ENCODE data around the gene PHLDA2.
"Not testable (repeated sequence)": the region's sequence is repeated elsewhere in the genome, so short reads cannot be mapped to it uniquely, and the experiment has no call there.

The PHLDA2 gene

GRCh38 chr11:2945031-2945756, 16.0 kb upstream of the PHLDA2 start:
- no peak for DNase-seq (ENCODE audit: low read depth)

- no peak for DNase-seq (ENCODE audit: low read depth)
Measured at GRCh38 chr11:2944530-2944929, 15.3 kb upstream of the PHLDA2 start.

- DNase-seq (ENCODE audit: low read depth): no peak
Measured at GRCh38 chr11:2943711-2944118, 14.5 kb upstream of the PHLDA2 start.

GRCh38 chr11:2942872-2943710, 13.9 kb upstream of the PHLDA2 start:
- DNase-seq (ENCODE audit: low read depth): no peak

GRCh38 chr11:2942447-2942846, 13.2 kb upstream of the PHLDA2 start:
- no peak for DNase-seq (ENCODE audit: low read depth)

- no peak for DNase-seq (ENCODE audit: low read depth)
Measured at GRCh38 chr11:2940921-2941821, 12.0 kb upstream of the PHLDA2 start.

GRCh38 chr11:2940147-2940920, 11.1 kb upstream of the PHLDA2 start:
- no peak for DNase-seq (ENCODE audit: low read depth)

GRCh38 chr11:2938458-2939418, 9.5 kb upstream of the PHLDA2 start:
- not testable (repeated sequence) for DNase-seq (ENCODE audit: low read depth)

GRCh38 chr11:2937641-2938457, 8.6 kb upstream of the PHLDA2 start:
- not testable (repeated sequence) for DNase-seq (ENCODE audit: low read depth)

GRCh38 chr11:2934611-2935239, 5.5 kb upstream of the PHLDA2 start:
- no peak for DNase-seq (ENCODE audit: low read depth)

GRCh38 chr11:2934021-2934550, 4.9 kb upstream of the PHLDA2 start:
- no peak for DNase-seq (ENCODE audit: low read depth)

- no peak for DNase-seq (ENCODE audit: low read depth)
Measured at GRCh38 chr11:2933375-2934020, 4.3 kb upstream of the PHLDA2 start.

- DNase-seq (ENCODE audit: low read depth): no peak
Measured at GRCh38 chr11:2932850-2933251, 3.6 kb upstream of the PHLDA2 start.

- no peak for DNase-seq (ENCODE audit: low read depth)
Measured at GRCh38 chr11:2931771-2932738, 2.8 kb upstream of the PHLDA2 start.

- DNase-seq (ENCODE audit: low read depth): no peak
Measured at GRCh38 chr11:2931420-2931746, 2.2 kb upstream of the PHLDA2 start.

- peak; percentile 31 for DNase-seq (ENCODE audit: low read depth)
Measured at GRCh38 chr11:2930704-2931419, 1.6 kb upstream of the PHLDA2 start.

Data from activated T-helper 1 cell treated with Interleukin-2 at 50 U/mL for 16 hours (primary cell).